Calu3 (cell line): Measurements from ENCODE around the gene SPATA6. TPM values are rescaled to one million over a fixed set of nuclear protein-coding genes. Genes with fewer than 3 reads are reported as not detected.

Experiments
- BruUV-seq: library from RNA; stranded (reverse); fragments of 400-500 nt; replicated peaks from 2 replicates; lab custom pipeline; 2021; lab: Mats Ljungman, UMichigan
- CTCF ChIA-PET: fragments of 300-600 bp; sonication (Branson Sonifier 250); formaldehyde crosslinking; loops from one replicate; lab custom pipeline; 2022; ENCODE audit warnings: antibody characterized with exemption; lab: Charles Lee
- DNase-seq: peaks from one replicate; pipeline ENCODE4 v3.0.0; 2022
- H3K27ac Mint-ChIP-seq: one replicate; pipeline ENCODE4 v1.8.0; 2022; ENCODE audit warnings: mixed read lengths; ENCODE audit not compliant: unreplicated experiment
- H3K27me3 Mint-ChIP-seq: one replicate; pipeline ENCODE4 v1.8.0; 2022; ENCODE audit warnings: mixed read lengths; ENCODE audit not compliant: unreplicated experiment
- H3K36me3 Mint-ChIP-seq: one replicate; pipeline ENCODE4 v1.8.0; 2022; ENCODE audit warnings: mild to moderate bottlenecking, moderate library complexity, mixed read lengths; ENCODE audit not compliant: insufficient read depth, unreplicated experiment
- H3K4me1 Mint-ChIP-seq: one replicate; pipeline ENCODE4 v1.8.0; 2022; ENCODE audit warnings: mild to moderate bottlenecking, low read depth, mixed read lengths; ENCODE audit not compliant: unreplicated experiment
- H3K4me3 Mint-ChIP-seq: one replicate; pipeline ENCODE4 v1.8.0; 2022; ENCODE audit warnings: mild to moderate bottlenecking, low read depth, moderate library complexity, mixed read lengths; ENCODE audit not compliant: unreplicated experiment
- H3K9me3 Mint-ChIP-seq: one replicate; pipeline ENCODE4 v1.8.0; 2022; ENCODE audit warnings: low read depth, mixed read lengths; ENCODE audit not compliant: unreplicated experiment
- CTCF ChIP-seq: fragments of 200-600 bp; IDR thresholded peaks from one replicate; pipeline ENCODE4 v1.8.0; 2022; ENCODE audit warnings: antibody characterized with exemption; ENCODE audit not compliant: unreplicated experiment
- intact Hi-C: fragments of 100-400 bp; cut with micrococcal nuclease; formaldehyde crosslinking; loops from one replicate; pipeline ENCODE4 v1.10.0; 2022; ENCODE audit not compliant: unreplicated experiment
- total RNA-seq: library from RNA; stranded (reverse); gene quantifications from 2 replicates; pipeline ENCODE4 v1.2.3, GENCODE V29; 2022

The SPATA6 gene
- total RNA-seq, 1 experiment from 2014 or later = 15.7 TPM

- no peaks in the 10 kb centered on the region for H3K4me1 Mint-ChIP-seq
- H3K4me3 Mint-ChIP-seq = no peak overlapping the region
- no peak for DNase-seq
- no peaks in the 10 kb centered on the region for H3K36me3 Mint-ChIP-seq
- peaks cover 11% of the 10 kb centered on the region for H3K9me3 Mint-ChIP-seq
- H3K27me3 Mint-ChIP-seq = no peaks in the 10 kb centered on the region
- CTCF ChIA-PET = no interaction called here
- TF ChIP-seq CTCF = no peak
- intact Hi-C loops = no loop called here
- no TSS peak for BruUV-seq
- no peak overlapping the region for H3K27ac Mint-ChIP-seq
Measured at GRCh38 chr1:48341221-48341620, 130.8 kb downstream of the SPATA6 start.

DNA sequence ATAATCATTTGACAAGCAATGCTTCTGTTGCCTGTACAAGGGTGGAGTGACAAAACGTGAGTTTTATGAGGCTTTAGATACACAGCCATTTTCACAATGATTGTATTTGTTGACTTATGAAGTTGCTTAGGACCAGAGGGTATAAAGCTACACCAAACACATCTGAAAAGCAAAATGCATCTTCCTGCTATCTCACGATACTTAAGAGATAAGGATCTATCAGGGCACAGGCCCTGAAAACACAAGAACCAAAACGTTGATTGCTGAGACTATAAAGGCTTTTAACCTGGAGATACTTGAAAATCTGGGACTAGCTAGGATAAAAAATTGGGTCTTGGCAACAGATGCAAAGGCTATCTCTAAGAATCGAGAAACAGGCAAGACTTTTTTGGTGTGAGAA is 133.7 kb downstream of the SPATA6 start:
- intact Hi-C loops = no loop called here
- CTCF ChIA-PET = no interaction called here
- H3K4me3 Mint-ChIP-seq = no peak overlapping the region

DNA sequence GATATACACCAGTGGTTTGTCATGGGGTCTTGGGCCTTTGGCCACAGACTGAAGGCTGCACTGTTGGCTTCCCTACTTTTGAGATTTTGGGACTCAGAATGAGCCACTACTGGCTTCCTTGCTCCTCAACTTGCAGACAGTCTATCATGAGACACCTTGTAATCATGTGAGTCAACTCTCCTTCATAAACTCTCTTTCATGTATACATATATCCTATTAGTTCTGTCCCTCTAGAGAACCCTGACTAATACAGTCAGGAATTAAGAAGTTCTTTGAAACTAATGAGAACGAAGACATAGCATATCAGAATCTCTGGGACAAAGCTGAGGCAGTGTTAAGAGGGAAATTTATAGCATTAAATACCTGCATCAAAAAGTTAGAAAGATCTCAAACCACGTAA is 138.7 kb downstream of the SPATA6 start:
- Mint-ChIP-seq H3K27me3 (no peaks in the 10 kb centered on the region), H3K36me3 (no peaks in the 10 kb centered on the region), H3K4me1 (no peaks in the 10 kb centered on the region), H3K9me3 (peaks cover 13% of the 10 kb centered on the region), H3K27ac (no peak overlapping the region), H3K4me3 (no peak overlapping the region)
- no TSS peak for BruUV-seq
- TF ChIP-seq CTCF = no peak
- intact Hi-C loops = no loop called here
- no peak for DNase-seq
- CTCF ChIA-PET = no interaction called here

More for the DNA sequence above, 133.7 kb downstream of the SPATA6 start:
- H3K9me3 Mint-ChIP-seq = peaks cover 5% of the 10 kb centered on the region
- no peaks in the 10 kb centered on the region for H3K27me3 Mint-ChIP-seq
- no peaks in the 10 kb centered on the region for H3K36me3 Mint-ChIP-seq
- no TSS peak for BruUV-seq
- no peaks in the 10 kb centered on the region for H3K4me1 Mint-ChIP-seq
- no peak overlapping the region for H3K27ac Mint-ChIP-seq
- no peak for TF ChIP-seq CTCF
- no peak for DNase-seq

GRCh38 chr1:48332115-48332514 is 139.9 kb downstream of the SPATA6 start:
- H3K9me3 Mint-ChIP-seq = peaks cover 13% of the 10 kb centered on the region
- intact Hi-C loops = no loop called here
- no peak overlapping the region for H3K27ac Mint-ChIP-seq
- H3K27me3 Mint-ChIP-seq = no peaks in the 10 kb centered on the region
- no peaks in the 10 kb centered on the region for H3K36me3 Mint-ChIP-seq
- no peaks in the 10 kb centered on the region for H3K4me1 Mint-ChIP-seq
- TF ChIP-seq CTCF = no peak
- no peak overlapping the region for H3K4me3 Mint-ChIP-seq
- BruUV-seq = no TSS peak
- no peak for DNase-seq
- CTCF ChIA-PET = no interaction called here
